GM21423 (cell line): ENCODE results near the gene DOCK1.

Experiments used
- ATAC-seq: cut with Tn5 transposase; IDR thresholded peaks from one replicate; pipeline ENCODE4 v1.9.1; 2021; ENCODE audit warnings: mild to moderate bottlenecking, moderate library complexity; ENCODE audit not compliant: unreplicated experiment

The DOCK1 gene

DNA sequence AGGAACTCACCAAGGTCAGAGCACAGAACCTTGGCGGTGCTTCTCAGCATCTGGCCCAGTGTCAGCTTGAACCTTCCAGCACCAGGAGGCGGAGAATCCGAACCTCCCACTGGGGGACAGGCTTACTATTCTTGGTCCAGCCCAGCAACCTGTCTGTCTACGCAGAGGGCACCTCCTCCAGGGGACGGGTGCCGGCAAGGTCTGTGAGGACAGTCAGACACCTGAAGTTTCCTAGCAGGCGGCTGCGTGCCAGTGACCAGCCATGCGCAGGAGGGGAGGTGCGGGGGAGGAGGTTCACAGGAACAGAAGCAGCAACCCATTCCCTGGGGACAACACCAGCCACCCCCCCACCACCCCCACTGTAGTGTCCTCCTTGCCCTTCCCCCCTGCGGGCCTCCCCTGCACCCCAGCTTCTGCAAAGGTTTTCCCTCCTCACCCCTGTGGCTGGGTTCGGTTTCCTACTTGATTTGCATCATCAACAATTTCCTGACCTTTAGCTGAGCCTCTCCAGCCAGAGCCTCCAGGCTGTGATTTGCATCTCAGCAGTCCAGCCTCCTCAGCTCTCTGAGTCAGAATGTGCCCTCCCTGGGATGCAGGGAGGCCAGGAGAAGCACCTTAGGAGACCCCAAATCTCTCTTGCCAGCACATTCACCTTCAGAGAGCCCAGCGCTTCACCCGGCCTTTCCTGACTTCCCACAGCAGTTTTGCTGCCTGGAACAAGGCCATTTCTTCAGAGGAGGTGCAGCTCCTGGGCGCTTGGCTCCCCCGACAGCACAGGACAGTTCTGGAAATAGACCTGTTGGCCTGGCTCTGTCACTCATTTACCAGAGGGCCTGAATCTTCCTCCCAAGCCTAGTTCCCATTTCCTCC lies 536.4 kb downstream of the DOCK1 start:
- ATAC-seq = no peak

DNA sequence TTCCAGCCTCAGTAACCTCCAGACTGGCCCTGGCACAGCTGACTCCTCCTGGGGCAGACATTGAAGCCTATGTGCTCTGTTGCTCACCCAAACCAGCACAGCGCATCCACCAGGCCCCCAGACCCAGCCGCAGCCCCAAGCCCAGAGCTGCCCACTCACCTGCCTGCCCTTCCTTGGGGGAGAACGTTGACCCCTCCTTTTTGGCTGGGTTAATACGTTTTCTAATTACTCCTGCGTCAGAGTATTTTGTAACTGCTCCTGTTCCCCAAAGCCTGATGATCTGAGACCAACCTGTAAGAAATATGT lies 536.9 kb downstream of the DOCK1 start:
- no peak for ATAC-seq

DNA sequence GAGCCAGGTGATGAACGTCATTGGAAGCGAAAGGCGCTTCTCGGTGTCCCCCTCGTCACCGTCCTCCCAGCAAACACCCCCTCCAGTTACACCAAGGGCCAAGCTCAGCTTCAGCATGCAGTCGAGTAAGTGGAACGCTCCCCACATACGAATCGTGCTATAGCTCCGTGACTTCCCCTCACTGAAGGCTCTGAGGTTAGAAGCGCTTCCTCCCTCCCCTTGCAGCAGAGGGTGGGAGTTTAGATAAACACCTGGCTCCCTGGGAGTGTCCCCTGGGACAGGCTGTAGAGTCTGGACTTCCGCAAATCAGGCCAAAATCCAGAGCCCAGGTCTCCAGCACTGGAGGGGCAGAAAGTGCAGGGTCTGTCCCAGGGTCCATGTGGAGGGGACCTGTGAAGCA lies 538.9 kb downstream of the DOCK1 start:
- ATAC-seq = no peak

DNA sequence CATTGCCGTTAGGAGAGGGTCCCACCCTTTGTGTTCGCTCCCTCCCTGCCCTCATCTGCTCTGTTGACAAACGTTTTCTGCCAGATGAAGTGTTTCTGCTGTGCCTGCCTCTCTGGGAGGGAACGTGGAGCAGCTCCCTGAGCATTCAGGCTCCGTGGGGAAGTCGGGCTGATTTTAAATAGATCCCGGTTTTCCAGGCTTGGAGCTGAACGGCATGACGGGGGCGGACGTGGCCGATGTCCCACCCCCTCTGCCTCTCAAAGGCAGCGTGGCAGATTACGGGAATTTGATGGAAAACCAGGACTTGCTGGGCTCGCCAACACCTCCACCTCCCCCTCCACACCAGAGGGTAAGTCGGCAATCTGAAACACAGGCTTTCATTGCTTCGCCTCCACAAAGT lies 542.0 kb downstream of the DOCK1 start:
- no peak for ATAC-seq

DNA sequence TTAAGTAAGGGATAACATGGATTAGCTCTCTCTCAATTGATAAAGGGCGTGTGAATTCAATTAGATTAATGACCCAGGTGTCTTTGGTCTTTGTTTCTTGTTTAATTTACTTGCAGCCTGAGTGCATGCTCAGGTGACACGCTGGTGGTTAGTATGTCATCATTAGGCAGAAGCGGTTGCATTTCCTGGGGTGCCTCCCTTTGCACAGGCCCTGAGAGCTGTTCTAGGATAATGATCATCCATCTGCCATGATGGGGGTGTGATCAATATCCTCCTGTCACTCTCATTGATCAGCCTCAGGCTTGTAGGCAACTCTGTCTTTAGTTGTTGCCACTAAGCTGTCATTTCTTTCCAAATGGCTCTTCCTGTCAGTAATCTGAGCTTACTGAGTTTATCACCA lies 544.3 kb downstream of the DOCK1 start:
- no peak for ATAC-seq

DNA sequence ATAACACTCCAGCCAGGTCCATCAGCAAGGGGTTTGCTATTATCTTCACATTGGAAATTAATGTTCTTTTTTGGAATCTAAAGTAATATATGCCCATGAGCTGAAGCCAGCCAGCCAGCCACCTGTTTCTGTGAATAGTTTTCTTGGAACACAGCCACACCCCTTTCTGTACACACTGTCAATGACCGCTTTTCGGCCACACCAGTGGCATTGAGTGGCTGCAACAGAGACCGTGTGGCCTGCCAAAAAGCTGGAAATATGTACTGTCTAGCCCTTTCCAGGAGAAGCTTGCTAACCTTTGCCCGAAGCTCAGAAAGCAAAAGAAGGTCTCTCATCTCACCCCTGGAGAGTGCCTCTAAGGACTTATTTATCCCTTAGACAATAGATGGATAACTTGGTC lies 545.4 kb downstream of the DOCK1 start:
- no peak for ATAC-seq

DNA sequence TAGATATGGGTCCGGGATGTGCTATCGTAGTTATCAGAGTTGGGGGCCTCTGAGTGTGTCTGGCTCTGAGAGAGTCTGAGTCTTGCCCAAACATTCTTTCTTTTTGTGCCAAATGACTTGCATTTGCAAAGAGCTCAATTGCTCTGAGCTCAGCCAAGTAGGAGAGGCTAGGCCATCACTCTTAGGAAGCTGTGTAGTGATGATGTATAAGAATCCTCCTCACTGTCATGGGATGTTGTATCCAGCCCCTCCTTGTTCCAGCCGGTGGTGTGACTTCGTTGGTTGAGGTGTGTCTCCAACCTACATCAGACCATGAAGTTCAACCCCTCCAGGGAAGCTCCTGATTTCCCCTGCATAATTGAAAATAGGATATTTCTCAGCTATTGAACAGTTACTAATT lies 546.4 kb downstream of the DOCK1 start:
- ATAC-seq = no peak

DNA sequence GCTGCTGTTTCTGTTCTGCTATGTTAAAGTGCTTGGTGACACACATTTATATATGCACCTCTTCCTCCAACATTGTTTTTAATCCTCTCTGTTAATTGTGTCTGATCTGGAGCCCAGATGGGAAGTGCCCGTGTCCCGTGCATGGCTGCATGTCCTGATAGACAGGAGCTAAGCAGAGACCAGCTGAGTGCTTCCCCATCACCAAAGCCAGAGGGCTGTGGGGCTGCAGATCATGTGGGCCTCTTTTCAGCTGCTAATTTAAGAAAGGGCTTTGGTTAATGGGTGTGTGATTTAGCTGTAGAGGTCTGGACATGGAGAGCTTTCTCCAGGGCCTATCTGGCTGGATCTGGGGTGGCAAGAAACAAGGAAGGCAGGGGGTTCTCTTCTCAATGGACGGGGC lies 547.3 kb downstream of the DOCK1 start:
- ATAC-seq = no peak

DNA sequence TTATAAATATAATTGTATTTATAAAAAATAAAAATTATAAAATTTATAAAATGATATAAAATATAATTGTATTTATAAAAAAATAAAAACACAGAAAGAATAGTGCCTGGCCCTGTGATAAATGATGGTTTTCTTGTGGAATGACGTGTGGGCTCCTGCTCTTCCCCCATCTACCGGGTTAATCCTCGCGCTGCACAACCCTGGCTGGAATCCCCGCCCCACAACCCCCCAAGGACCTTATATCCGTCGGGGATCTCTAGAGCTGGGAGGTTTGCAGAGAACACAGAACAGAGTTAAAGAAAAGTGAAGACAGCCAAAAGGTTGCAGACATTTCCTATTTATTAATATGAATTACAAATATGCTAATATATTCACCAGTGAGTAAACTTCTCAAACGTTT lies 548.5 kb downstream of the DOCK1 start:
- ATAC-seq = no peak

DNA sequence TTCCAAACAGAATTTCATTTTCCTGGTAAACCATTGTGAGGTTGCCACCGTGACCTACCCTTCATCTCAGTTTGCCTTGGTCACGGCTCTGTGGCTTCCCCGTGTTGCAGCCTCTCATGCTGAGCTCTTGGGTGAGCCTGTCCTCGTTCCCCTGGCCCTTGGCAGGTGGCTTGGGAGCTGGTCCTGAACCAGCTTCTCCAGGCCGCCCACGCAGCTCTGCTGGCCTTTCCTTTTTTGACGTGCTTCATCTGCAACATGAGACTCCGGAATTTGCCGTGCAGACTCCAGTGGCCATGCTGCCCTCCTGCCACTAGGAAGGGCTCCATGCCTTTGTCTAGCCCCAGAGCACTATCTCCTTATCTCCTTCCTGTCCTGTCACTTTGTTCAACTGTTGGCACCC lies 550.9 kb downstream of the DOCK1 start:
- no peak for ATAC-seq

DNA sequence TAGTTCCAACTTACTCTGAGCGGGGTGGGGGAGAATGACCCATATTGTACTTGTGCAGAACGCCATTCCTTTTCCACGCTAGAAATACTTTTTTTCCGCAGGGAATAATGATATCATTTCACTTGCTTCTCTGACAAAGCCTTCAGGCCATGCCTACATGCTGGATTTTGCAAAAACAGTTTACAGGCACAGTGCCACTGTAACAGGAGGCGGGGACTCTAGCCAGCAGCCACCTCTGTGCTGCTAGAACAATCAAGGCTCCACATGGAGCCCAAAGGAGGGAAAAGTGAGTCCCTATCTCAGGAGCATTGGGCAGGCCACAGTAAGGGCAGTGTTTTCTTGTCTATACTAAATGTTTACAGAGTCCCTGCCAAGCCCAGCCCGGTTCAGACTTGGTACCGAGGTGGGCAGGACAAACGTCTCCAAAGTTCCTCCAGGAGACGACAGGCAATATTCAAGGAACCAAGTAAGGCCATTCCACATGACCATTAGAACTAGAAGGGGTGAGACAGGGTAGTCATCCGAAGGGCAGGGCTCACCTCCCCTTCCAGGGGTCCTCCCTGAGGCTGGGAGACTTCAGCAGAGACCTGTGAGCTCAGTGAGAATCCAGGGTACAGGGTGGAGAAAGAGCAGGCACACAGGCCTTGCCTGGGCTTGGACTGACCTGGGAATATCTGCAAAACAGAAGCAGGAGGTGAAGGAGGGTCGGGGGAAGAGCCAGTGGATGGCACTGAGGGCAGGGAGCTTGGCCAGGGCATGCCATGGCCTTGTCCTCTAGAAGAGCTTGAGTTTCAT lies 553.0 kb downstream of the DOCK1 start:
- ATAC-seq = no peak

DNA sequence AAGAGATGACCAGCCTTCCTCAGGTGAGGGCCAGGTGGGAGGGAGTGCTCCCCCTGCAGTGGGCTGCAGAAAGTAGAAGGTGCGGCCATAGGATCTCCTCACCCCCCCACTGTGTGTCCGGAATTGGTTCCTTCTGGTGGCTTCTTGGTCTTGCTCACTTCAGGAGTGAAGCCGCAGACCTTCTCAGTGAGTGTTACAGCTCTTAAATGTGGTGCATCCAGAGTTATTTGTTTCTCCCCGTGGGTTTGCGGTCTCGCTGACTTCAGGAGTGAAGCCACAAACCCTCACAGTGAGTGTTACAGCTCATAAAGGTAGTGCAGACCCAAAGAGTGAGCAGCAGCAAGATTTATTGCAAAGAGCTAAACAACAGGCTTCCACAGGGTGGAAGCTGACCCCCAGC lies 553.6 kb downstream of the DOCK1 start:
- ATAC-seq = no peak

DNA sequence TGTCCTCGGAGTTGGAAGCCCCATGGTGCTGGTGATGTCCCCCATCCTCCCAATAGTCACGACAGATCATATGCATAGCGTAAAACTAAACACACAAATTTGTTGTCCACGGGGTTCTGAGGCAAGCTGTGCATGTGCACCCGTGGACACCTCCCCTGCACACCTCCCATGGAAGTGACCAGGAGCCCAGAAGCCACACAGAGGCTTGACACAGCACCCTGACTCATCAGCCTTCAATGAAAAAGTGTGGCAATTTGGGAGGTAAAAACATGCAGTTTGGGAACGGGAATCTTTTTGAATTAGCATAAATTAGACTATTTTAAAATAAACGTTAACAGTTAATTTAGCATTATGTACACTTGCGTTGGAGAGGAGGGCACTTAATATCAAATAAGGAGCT lies 554.7 kb downstream of the DOCK1 start:
- no peak for ATAC-seq

DNA sequence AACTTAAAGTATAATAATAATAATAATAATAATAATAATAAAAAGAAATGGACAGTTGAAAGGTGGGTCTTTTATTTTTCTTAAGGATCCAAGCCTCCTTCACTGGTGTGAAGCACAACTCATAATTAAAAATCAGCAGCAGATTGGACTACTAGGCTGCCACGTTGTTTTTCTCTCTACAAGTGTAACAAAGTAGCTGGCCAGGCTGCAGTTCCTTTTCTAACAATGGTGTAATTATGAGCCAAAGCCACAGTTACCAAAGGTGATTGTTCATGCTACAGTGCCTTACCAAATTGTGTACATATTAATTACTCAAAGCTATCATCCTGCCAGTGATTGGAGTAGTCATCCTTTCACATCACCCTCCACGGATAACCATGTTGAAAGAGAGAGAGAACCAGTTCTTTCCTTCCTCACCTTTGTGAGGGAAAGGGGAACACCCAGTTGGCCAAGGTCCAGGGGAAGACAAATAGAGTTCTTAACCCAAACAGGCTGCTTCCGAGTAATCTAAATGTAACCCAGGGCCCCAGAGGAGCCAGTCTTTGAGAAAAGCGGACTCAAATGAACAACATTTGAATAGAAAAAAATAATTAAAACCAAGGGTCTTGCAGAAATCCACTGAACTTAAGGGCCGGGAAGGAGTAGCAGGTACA lies 557.5 kb downstream of the DOCK1 start:
- no peak for ATAC-seq

DNA sequence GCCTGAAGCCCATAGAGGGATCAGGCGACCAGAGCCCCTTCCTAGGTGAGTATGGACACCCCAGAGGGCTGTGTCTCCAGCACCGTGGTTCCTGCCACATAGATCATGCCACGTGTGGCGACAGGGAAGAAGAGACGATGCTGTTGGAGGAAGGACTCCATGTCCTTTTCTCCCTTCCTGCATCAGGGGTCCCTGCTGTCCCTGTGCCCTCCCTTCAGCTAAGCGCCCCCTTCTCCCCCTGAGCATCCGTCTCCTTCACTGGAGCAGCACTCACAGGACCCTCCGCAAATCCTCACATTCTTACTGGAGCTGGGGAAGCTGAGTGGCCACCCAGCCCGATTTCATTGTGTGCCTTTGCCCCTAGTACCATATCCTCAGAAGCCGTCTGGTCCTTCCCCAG lies 558.3 kb downstream of the DOCK1 start:
- no peak for ATAC-seq

DNA sequence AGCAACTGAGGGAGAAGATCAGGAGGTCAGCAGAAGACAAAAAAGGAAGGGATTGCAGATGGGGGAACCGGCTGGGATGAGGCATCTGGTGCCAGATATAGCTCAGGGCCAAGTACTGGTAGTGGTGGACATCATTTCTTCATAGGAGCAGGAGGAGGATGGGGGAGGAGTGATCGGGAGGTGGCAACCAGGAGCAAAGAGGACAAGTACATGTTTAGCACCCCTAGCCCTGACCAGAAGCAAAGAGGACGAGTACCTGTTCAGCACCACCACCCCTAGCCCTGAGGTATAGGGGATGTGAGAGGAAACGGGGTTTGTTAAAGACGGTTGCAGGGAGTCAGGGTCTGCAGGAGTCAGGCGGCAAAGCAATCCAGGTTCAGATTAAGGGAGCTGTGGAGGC lies 559.3 kb downstream of the DOCK1 start:
- ATAC-seq = no peak

DNA sequence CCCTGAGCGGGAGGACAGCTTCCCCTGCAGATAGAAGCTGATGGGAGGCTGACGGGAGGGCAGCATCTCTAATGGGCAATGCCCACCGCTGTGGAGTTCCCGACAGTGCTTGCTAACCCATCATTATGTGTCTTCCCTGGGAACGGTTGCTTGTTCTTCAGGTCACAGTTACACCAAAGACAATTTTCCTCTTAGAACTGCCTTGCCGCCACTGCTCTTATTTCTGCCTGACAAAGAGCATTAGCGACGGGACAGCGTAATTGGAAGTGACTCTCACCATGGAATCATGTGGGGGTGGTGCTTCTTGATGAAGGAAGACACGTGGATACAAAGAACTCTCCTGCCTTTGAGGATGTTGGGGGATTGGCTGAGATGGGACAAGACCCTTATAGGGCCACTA lies 562.6 kb downstream of the DOCK1 start:
- ATAC-seq = no peak

DNA sequence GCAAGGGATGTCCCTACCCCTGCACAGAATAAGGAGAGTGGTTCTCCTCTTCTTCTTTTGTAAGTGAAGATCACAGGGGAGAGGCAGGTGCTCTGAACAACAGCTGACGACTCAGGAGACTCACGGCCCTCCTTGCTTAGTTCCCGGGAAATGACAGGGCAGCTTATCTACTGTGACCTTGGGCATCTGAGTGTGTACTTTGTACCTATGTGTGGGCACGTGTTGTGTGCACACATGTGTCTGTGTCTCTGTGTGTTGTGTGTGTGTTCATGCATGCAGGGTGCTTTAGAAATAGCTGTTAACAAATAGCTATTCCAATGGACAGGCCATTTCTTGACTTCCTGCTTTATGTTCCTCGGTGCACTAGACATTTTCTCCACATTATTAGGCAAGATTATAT lies 563.4 kb downstream of the DOCK1 start:
- ATAC-seq = no peak

DNA sequence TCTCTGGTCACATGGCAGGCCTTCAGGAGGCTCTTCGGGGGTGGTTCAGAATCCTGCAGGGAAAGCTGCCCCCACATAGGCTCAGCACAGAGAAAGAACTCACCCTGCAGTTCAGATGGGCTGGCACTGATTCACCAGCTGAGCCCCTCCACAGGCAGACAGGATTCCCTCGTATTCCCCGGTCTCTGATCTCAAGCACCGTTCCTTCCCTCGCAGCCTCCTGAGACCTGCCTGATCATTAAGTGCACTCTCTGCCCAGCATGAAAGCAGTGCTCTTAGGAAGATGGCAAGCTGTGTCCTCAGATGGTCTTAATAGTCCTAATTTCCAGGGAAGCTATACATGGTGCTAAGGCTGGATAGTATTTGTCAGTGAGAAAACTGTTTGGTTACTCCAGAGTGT lies 565.7 kb downstream of the DOCK1 start:
- ATAC-seq = no peak

DNA sequence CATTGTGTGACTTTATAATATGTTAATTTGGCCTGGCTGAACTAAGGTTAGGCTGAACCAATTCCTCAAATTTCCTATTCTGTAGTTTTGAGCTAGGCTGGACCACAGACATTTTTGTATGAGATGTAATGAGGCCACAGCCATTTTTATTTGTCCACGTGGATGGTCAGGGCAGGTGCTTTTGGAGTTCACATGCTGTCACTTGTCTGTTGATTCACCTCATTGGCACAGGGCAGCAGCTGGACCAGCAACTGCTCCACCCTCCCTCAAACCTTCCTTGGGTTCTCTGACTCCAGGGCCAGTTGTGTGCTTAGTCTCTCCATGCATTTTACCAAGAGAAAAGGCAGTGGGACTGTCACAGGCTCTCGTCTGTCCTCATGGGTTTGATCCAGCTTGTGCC lies 567.7 kb downstream of the DOCK1 start:
- ATAC-seq = no peak

DNA sequence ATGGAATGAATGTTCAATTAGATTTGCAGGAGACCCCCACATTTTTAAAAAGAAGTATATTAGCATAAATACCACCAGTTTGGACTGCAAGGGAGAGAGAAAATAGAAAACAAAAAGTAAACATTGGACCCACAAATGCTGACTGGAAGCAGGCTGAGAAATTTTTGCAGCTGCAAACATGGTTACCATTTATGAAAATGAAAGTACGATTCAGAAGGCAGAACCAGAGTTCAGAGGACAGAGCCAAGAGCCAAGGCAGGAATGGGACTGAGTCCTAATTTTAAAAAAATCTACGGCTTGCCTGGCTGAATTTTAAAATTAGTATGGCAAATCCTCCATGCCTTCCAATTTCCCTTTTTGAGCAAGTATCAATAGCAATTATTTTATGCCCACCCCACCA lies 569.3 kb downstream of the DOCK1 start:
- ATAC-seq = no peak
